Fibroblast of the aortic adventitia (primary cell): ENCODE measurements around the gene OTC. TPM values are rescaled to one million over a fixed set of nuclear protein-coding genes. Genes with fewer than 3 reads are reported as not detected.
A peak's percentile ranks its signal among the peaks of the same experiment; 100 is the strongest.

Experiments used
- DNase-seq: peaks from one replicate; pipeline ENCODE4 v3.0.0-alpha.2; 2010; ENCODE audit warnings: low read depth
- H3K4me3 ChIP-seq: 2 replicates; pipeline ENCODE4 v1.5.1; 2011; ENCODE audit warnings: low read depth, mild to moderate bottlenecking, control low read depth, low read length, moderate library complexity
- CTCF ChIP-seq: IDR thresholded peaks from 2 replicates; pipeline ENCODE4 v1.5.1; 2011; ENCODE audit warnings: mild to moderate bottlenecking, low read length, control low read depth, inconsistent platforms; ENCODE audit not compliant: insufficient read depth
- total RNA-seq: library from RNA; depleted of rRNA; stranded (reverse); fragments of >200 nt; gene quantifications from 2 replicates; pipeline ENCODE4 v1.2.3, GENCODE V29; 2012; ENCODE audit warnings: low replicate concordance

The OTC gene
- total RNA-seq, 1 donor = not detected

DNA sequence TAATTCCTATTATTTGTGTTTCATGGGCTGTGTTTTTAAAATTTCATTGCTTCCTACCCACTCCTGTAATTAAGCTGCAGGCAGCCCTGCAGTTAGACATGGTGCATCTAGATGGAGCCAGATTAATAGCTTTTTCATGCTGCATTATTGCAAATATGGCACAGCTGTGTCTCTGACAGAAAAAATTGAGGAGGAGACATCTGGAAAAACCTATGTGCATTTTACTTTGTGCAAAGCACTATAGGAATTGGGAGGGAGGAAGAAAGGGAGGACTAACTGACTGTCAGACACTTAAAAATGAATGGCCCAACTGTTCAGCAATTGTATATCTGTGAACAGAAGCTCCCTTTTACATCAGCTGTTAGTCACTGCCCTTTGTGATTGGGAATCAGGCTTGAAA is 17.0 kb upstream of the OTC start:
- TF ChIP-seq CTCF = peak; percentile 16
- no peak for DNase-seq
- no peak overlapping the region for H3K4me3 ChIP-seq

- no peak overlapping the region for H3K4me3 ChIP-seq
- TF ChIP-seq CTCF = no peak
- no peak for DNase-seq
These were observed 15.7 kb upstream of the OTC start for GRCh38 chrX:38336538-38337240.

DNA sequence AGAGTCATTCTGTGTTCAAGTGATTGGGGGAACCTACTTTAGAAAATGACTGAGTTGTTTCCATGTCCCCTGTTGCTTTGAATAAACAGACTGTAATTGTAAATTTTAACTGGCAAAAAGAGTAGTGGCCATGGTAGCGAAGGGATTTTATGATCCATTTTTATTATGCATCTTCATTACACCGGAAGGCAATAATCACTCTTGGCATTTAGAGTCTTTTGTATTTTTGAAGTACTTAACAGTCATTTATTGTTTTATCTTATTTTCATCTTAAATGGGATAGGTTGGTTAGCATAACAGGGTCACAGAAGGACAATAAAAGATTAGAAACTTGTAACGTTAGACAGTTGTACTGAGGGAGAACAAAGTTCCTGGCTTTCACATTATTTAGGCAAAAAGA is 11.0 kb upstream of the OTC start:
- no peak overlapping the region for H3K4me3 ChIP-seq
- TF ChIP-seq CTCF = no peak
- no peak for DNase-seq

DNA sequence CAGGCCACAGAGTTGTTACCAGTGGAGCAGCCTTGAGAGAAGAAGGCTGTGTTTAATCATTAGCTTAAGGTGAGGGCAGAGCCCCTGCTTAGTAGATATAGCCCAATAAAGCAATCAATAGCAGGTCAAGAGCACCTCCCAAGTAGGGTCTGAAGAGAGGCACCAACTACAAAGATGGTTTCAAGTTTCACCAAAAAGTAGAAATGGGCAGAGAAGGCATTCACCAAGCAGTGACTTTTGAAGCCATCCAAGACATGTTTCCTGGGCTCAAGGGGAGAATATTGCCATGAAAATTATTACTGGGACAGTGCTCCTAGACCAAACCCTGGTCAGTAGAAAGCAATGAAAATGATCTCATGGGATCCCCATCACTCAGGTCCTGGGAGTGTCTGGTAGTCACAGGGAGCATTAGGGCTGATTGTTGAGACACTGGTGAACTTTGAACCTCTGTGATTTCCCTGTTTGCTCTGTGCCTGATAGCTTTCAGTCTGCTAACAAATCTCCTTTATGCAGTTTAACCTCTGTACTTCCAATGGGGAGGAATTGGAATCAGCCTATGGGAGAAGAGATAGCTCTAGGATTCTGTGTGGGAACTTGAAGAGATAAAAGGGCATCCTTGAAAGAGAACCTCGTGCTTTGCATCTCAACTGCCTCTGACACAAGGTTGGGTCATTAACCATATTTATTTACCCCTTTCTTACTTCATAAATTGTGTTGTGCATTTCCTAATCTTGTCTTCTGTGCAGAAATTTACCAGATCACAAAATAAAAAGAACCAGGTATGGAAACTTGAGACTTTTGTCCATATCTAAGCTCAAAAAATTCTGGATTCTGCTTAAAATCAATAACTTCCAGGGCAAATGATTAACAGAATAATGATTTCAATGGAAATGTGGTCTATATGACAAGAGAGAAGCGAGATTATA is 9.3 kb upstream of the OTC start:
- H3K4me3 ChIP-seq = no peak overlapping the region
- TF ChIP-seq CTCF = no peak
- no peak for DNase-seq

- no peak for TF ChIP-seq CTCF
- H3K4me3 ChIP-seq = no peak overlapping the region
- no peak for DNase-seq
These were observed 6.3 kb upstream of the OTC start for GRCh38 chrX:38346150-38346549.

DNA sequence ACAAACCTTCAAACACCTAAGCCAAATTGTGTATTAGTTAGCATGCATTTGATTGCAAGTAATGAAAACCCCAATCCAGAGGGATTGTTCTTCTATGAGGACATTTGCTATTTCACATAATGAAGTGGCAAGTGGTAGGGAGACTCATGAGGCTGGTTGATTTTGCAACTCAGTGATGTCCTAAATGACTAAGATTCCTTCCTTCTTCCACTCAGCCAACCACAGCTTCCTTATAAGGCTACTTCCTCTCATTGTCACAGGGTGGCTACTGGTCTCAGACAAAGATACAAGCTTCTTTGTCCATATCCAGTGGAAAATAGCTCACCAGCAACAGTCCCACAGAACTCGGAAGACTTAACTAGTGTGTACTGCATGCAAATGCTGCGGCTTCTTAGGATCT is 5.3 kb upstream of the OTC start:
- peak; percentile 56 for DNase-seq
- no peak for TF ChIP-seq CTCF
- H3K4me3 ChIP-seq = no peak overlapping the region
